Adrenal gland (tissue), 12 donors: ENCODE measurements around the gene CHM. TPM values are rescaled to one million over a fixed set of nuclear protein-coding genes. Genes with fewer than 3 reads are reported as not detected.
"Not testable (repeated sequence)": the region's sequence is repeated elsewhere in the genome, so short reads cannot be mapped to it uniquely, and the experiment has no call there.

Experiments
- DNase-seq, 7 donors: peaks; one replicate each; pipeline ENCODE4 v3.0.0-alpha.2; 2019 to 2020
- H3K27ac ChIP-seq, 5 donors: fragments of 200-600 bp; sonication (generic) in 4 of 5; 1 replicate in 3 of 5; 2 replicates in 2 of 5; pipeline versions ENCODE4 v1.5.1 to v1.8.0; 2016 to 2020; ENCODE audit warnings: mild to moderate bottlenecking in 1 of 5
- H3K27me3 ChIP-seq: fragments of 200-600 bp; 2 replicates; pipeline ENCODE4 v1.8.0; 2021
- H3K36me3 ChIP-seq, 2 donors: fragments of 200-600 bp; replicated peaks in 1 of 2; 1 replicate in 1 of 2; 2 replicates in 1 of 2; pipeline versions ENCODE4 v1.5.1 to v1.8.0; 2018 to 2022
- H3K4me1 ChIP-seq, 2 donors: fragments of 200-600 bp; replicated peaks in 1 of 2; 1 replicate in 1 of 2; 2 replicates in 1 of 2; pipeline versions ENCODE4 v1.5.1 to v1.8.0; 2018 to 2021
- H3K4me3 ChIP-seq, 4 donors: fragments of 200-600 bp; sonication (generic) in 3 of 4; one replicate each; pipeline ENCODE4 v1.5.1; 2016 to 2018
- H3K9me3 ChIP-seq, 3 donors: fragments of 200-600 bp; sonication (generic) in 1 of 3; replicated peaks in 1 of 3; 1 replicate in 2 of 3; 2 replicates in 1 of 3; pipeline versions ENCODE4 v1.5.1 to v1.8.0; 2016 to 2021
- CTCF ChIP-seq, 6 experiments: fragments of 450-650 bp in 4 of 6; fragments of 200-600 bp in 2 of 6; sonication (generic) in 1 of 6; IDR thresholded peaks; 1 replicate in 5 of 6; 2 replicates in 1 of 6; pipeline versions ENCODE4 v1.5.1 to v1.8.0; 2016 to 2021; ENCODE audit warnings: antibody characterized with exemption in 6 of 6, mild to moderate bottlenecking in 2 of 6, moderate library complexity in 1 of 6
- POLR2A ChIP-seq, 2 donors: fragments of 450-650 bp; IDR thresholded peaks; one replicate each; pipeline ENCODE4 v1.6.1; 2017; ENCODE audit warnings: antibody characterized with exemption in 2 of 2, mild to moderate bottlenecking in 2 of 2, moderate library complexity in 1 of 2
- WGBS, 4 donors: extraction: QIAGEN DNeasy Blood & Tissue Kit in 2 of 4; methylation state at CpG; one replicate each; pipeline versions ENCODE4 v1.1.5 to v1.1.7; 2013 to 2017; 5-methylcytosine and 5-hydroxymethylcytosine counted together
- intact Hi-C, 2 donors: fragments of 100-400 bp; cut with DNase I; formaldehyde crosslinking; loops; one replicate each; pipeline versions ENCODE4 v1.14.1 to v1.15.0; 2022 to 2023
- polyA plus RNA-seq, 3 donors: library from polyadenylated mRNA; stranded (reverse); fragments of 200-250 nt in 2 of 3; fragments of 350-450 nt in 1 of 3; fragmentation: Illumina TruSeq in 1 of 3; extraction: RNeasy Lipid Tissue Mini Kit (QIAGEN cat#74804) in 1 of 3; gene quantifications; one replicate each; pipeline ENCODE4 v1.2.3, GENCODE V29; 2013 to 2014
- total RNA-seq, 9 donors: library from RNA; depleted of rRNA in 4 of 9; stranded (reverse); fragments of >200 nt in 4 of 9; fragments of 120-200 nt in 1 of 9; fragmentation: NEBNext Ultra II Directional in 1 of 9; extraction: Animal tissue kit (Norgen Biotek cat#: 25700) in 1 of 9; gene quantifications; one replicate each; pipeline versions ENCODE4 v1.1.0 to v1.2.4, GENCODE V29; 2013 to 2023
- donor health status: healthy with polysubstance abuse.
- donor health status: Bipolar disorder and iron deficiency.
- donor health status: DM: yes; HTN: yes; CAD: no.
- donor health status: DM: no; HTN: no; CAD: no.
- donor health status: DM: no; HTN: no; CAD: no.
- donor health status: DM: yes; HTN: yes; CAD: no.

CHM gene
- total and polyA plus RNA-seq, 12 donors = 12.6 to 48.8 (median 25.7) TPM

GRCh38 chrX:86021652-86022289, 25.6 kb downstream of the CHM start:
- H3K36me3 ChIP-seq = no peaks in the 10 kb centered on the region
- H3K27ac ChIP-seq = no peak overlapping the region
- DNase-seq = no peak
- H3K27me3 ChIP-seq = no peaks in the 10 kb centered on the region
- TF ChIP-seq CTCF (IDR thresholded peaks at IDR 0.05) (no peak), POLR2A (IDR thresholded peaks at IDR 0.05) (no peak)
- intact Hi-C loops = no loop called here
- no peak overlapping the region for H3K4me3 ChIP-seq
- no peaks in the 10 kb centered on the region for H3K9me3 ChIP-seq
- H3K4me1 ChIP-seq = peaks cover 0 to 16% of the 10 kb centered on the region in 2 donors

DNA sequence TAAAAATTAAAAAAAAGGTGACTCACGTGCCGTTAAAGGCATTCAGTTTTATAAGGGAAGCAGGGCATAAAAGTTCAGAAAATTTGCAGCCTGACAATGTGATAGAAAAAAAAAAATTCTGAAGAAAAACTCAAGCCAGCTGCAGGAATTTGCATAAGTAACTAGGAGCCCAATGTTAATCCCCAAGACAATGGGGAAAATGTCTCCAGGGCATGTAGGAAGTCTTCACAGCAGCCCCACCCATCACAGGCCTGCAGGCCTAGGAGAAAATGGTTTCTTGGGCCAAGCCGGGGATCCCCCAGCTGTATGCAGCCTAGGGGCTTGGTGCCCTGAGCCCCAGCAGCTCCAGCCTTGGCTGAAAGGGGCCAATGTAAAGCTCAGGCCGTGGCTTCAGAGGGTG, 31.2 kb downstream of the CHM start:
- Histone ChIP-seq H3K27me3 (no peaks in the 10 kb centered on the region), H3K27ac (no peak overlapping the region), H3K36me3 (no peaks in the 10 kb centered on the region), H3K9me3 (no peaks in the 10 kb centered on the region), H3K4me3 (no peak overlapping the region), H3K4me1 (peaks cover 0 to 9% of the 10 kb centered on the region in 2 donors)
- intact Hi-C loops = no loop called here
- no peak for DNase-seq
- WGBS, 4 donors = 86 to 96% (median 90%) methylated on average over 3 to 4 of the region's 4 CpGs
- TF ChIP-seq CTCF (IDR thresholded peaks at IDR 0.05) (no peak), POLR2A (IDR thresholded peaks at IDR 0.05) (no peak)

GRCh38 chrX:86014959-86015358, 32.4 kb downstream of the CHM start:
- H3K9me3 ChIP-seq, H3K27me3 ChIP-seq: not testable (repeated sequence)
- 80 to 95% (median 88%) methylated on average over 4 of the region's 4 CpGs for WGBS, 4 donors

GRCh38 chrX:86014421-86014820, 32.9 kb downstream of the CHM start:
- TF ChIP-seq CTCF (IDR thresholded peaks at IDR 0.05) = no peak
- no peak for TF ChIP-seq POLR2A (IDR thresholded peaks at IDR 0.05)
- DNase-seq = no peak
- H3K4me3 ChIP-seq = no peak overlapping the region
- H3K4me1 ChIP-seq = peaks cover 0 to 3% of the 10 kb centered on the region in 2 donors
- no peak overlapping the region for H3K27ac ChIP-seq
- 76 to 92% (median 77%) methylated on average over 5 of the region's 5 CpGs for WGBS, 4 donors
- intact Hi-C loops = no loop called here
- H3K27me3 ChIP-seq = no peaks in the 10 kb centered on the region
- no peaks in the 10 kb centered on the region for H3K9me3 ChIP-seq
- H3K36me3 ChIP-seq = no peaks in the 10 kb centered on the region

More at GRCh38 chrX:86014959-86015358, 32.4 kb downstream of the CHM start:
- H3K4me3 ChIP-seq, DNase-seq, H3K36me3 ChIP-seq, H3K27ac ChIP-seq, H3K4me1 ChIP-seq, intact Hi-C loops: not testable (repeated sequence)

GRCh38 chrX:86013792-86014191, 33.6 kb downstream of the CHM start:
- no peak overlapping the region for H3K4me3 ChIP-seq
- intact Hi-C loops = no loop called here
- H3K27ac ChIP-seq = no peak overlapping the region
- no peak for DNase-seq
- no peaks in the 10 kb centered on the region for H3K36me3 ChIP-seq
- H3K4me1 ChIP-seq = no peaks in the 10 kb centered on the region
- no peaks in the 10 kb centered on the region for H3K27me3 ChIP-seq
- TF ChIP-seq POLR2A (IDR thresholded peaks at IDR 0.05) (no peak), CTCF (IDR thresholded peaks at IDR 0.05) (no peak)
- WGBS, 4 donors = 70 to 89% (median 80%) methylated on average over 3 of the region's 3 CpGs
- H3K9me3 ChIP-seq = no peaks in the 10 kb centered on the region
